T-cell (primary cell): ENCODE measurements around the gene ARID4B. TPM values are rescaled to one million over a fixed set of nuclear protein-coding genes. Genes with fewer than 3 reads are reported as not detected.
"Not testable (repeated sequence)": the region's sequence is repeated elsewhere in the genome, so short reads cannot be mapped to it uniquely, and the experiment has no call there.

Source experiments
- ATAC-seq, 4 experiments: fragments of 200-7000 bp in 3 of 4; fragments of 150-1000 bp in 1 of 4; cut with Tn5 transposase; replicated peaks in 1 of 4; 1 replicate in 3 of 4; 2 replicates in 1 of 4; pipeline ENCODE4 v1.10.0; 2021; ENCODE audit warnings: moderate library complexity in 3 of 4, mild to moderate bottlenecking in 2 of 4, moderate number of reproducible peaks in 1 of 4
- CTCF ChIA-PET, 2 donors: fragments of 300-600 bp; sonication (Branson Sonifier 250); formaldehyde crosslinking; loops; one replicate each; lab custom pipeline; 2022; ENCODE audit warnings: antibody characterized with exemption in 2 of 2; lab: Charles Lee
- POLR2A ChIA-PET, 2 donors: fragments of 300-600 bp; sonication (Branson Sonifier 250); formaldehyde crosslinking; loops; one replicate each; lab custom pipeline; 2022; ENCODE audit warnings: antibody characterized with exemption in 2 of 2; lab: Charles Lee
- DNase-seq, 35 experiments: peaks; one replicate each; pipeline versions ENCODE4 v3.0.0 to v3.0.0-alpha.2; 2013 to 2023
- H3K27ac ChIP-seq: one replicate; pipeline ENCODE4 v1.5.1; 2013; ENCODE audit warnings: low read length
- H3K27me3 ChIP-seq, 2 experiments: replicated peaks in 1 of 2; 1 replicate in 1 of 2; 2 replicates in 1 of 2; pipeline versions ENCODE4 v1.6.1 to v1.7.0; 2013; ENCODE audit warnings: low read length in 1 of 2, mixed read lengths in 1 of 2; ENCODE audit not compliant: control insufficient read depth in 2 of 2, insufficient read depth in 2 of 2; ENCODE audit errors: extremely low read depth in 1 of 2
- H3K36me3 ChIP-seq, 2 donors: 1 replicate in 1 of 2; 2 replicates in 1 of 2; pipeline versions ENCODE4 v1.6.1 to v1.7.0; 2013; ENCODE audit warnings: low read length in 1 of 2; ENCODE audit not compliant: control insufficient read depth in 2 of 2, insufficient read depth in 1 of 2; ENCODE audit errors: extremely low read depth in 1 of 2
- H3K4me1 ChIP-seq, 2 experiments: 1 replicate in 1 of 2; 2 replicates in 1 of 2; pipeline versions ENCODE4 v1.6.1 to v1.7.0; 2013; ENCODE audit warnings: low read length in 2 of 2, mixed read lengths in 1 of 2; ENCODE audit not compliant: insufficient read depth in 2 of 2, control insufficient read depth in 1 of 2; ENCODE audit errors: extremely low read depth in 1 of 2
- H3K4me3 ChIP-seq, 2 donors: 1 replicate in 1 of 2; 2 replicates in 1 of 2; pipeline versions ENCODE4 v1.5.1 to v1.7.0; 2013; ENCODE audit warnings: mild to moderate bottlenecking in 2 of 2, low read length in 1 of 2, moderate library complexity in 1 of 2; ENCODE audit not compliant: control insufficient read depth in 1 of 2; ENCODE audit errors: extremely low read depth in 1 of 2
- H3K9me3 ChIP-seq: 2 replicates; pipeline ENCODE4 v1.7.0; 2013
- H3K27ac Mint-ChIP-seq, 2 donors: one replicate each; pipeline ENCODE4 v1.8.0; 2020 to 2021; ENCODE audit warnings: mild to moderate bottlenecking in 2 of 2, mixed read lengths in 2 of 2
- H3K27me3 Mint-ChIP-seq, 2 donors: one replicate each; pipeline ENCODE4 v1.8.0; 2021 to 2022; ENCODE audit warnings: mixed read lengths in 2 of 2
- H3K36me3 Mint-ChIP-seq: one replicate; pipeline ENCODE4 v1.8.0; 2021; ENCODE audit warnings: mixed read lengths
- H3K4me1 Mint-ChIP-seq, 3 donors: one replicate each; pipeline ENCODE4 v1.8.0; 2020 to 2022; ENCODE audit warnings: mixed read lengths in 3 of 3, mild to moderate bottlenecking in 1 of 3
- H3K4me3 Mint-ChIP-seq, 3 donors: one replicate each; pipeline ENCODE4 v1.8.0; 2020 to 2022; ENCODE audit warnings: mild to moderate bottlenecking in 3 of 3, mixed read lengths in 3 of 3, moderate library complexity in 3 of 3
- H3K9me3 Mint-ChIP-seq, 3 donors: one replicate each; pipeline ENCODE4 v1.8.0; 2020 to 2022; ENCODE audit warnings: mixed read lengths in 3 of 3
- WGBS: methylation state at CpG from one replicate; pipeline ENCODE4 v1.1.5; 2013; ENCODE audit warnings: missing lambda C conversion rate; ENCODE audit not compliant: insufficient coverage; 5-methylcytosine and 5-hydroxymethylcytosine counted together
- total RNA-seq, 35 experiments: library from RNA in 6 of 35; stranded (reverse) in 6 of 35; fragments of 120-200 nt in 1 of 35; gene quantifications; one replicate each; pipeline versions ENCODE4 v1.2.1 to v1.2.4 and lab custom pipeline; 2013 to 2026

ARID4B gene
- total RNA-seq, 5 donors from 2014 or later (not counting 1 experiment from before 2014, with no cell fraction given), result 70.4 to 151 (median 79.1) TPM

GRCh38 chr1:235259133-235259778, 68.7 kb downstream of the ARID4B start:
- peak; percentile 50 to 76 (median 66) for ATAC-seq
- Histone ChIP-seq H3K9me3 (no peaks in the 10 kb centered on the region), H3K4me1 (peaks cover 18 to 21% of the 10 kb centered on the region in 2 experiments), H3K27ac (peak overlapping the region; percentile 8), H3K27me3 (no peaks in the 10 kb centered on the region), H3K36me3 (peaks cover 0 to 7% of the 10 kb centered on the region in 2 donors), H3K4me3 (no peak overlapping the region)
- DNase-seq, result peak in 1 of 35 experiments; percentile 30
- H3K27me3 Mint-ChIP-seq, result no peaks in the 10 kb centered on the region
- H3K36me3 Mint-ChIP-seq, result peaks cover 11% of the 10 kb centered on the region
- peak overlapping the region in 1 of 3 donors; percentile 60 for H3K4me3 Mint-ChIP-seq
- CTCF ChIA-PET, result interaction anchor here (0.8 to 1.7 kb wide), 14 partner anchors 9 to 158 kb away, joined by 3 to 13 read pairs (median 4); no protein-coding TSS in a partner anchor
- H3K27ac Mint-ChIP-seq, result peak overlapping the region; percentile 82 to 83
- H3K9me3 Mint-ChIP-seq, result no peaks in the 10 kb centered on the region
- WGBS, result no CpG with 5 or more reads among the region's 1 CpG
- POLR2A ChIA-PET, result interaction anchor here (0.5 to 1.0 kb wide), 10 partner anchors 8 to 138 kb away, joined by 3 to 7 read pairs (median 4); no protein-coding TSS in a partner anchor
- peaks cover 61 to 76% (median 74%) of the 10 kb centered on the region in 3 donors for H3K4me1 Mint-ChIP-seq

DNA sequence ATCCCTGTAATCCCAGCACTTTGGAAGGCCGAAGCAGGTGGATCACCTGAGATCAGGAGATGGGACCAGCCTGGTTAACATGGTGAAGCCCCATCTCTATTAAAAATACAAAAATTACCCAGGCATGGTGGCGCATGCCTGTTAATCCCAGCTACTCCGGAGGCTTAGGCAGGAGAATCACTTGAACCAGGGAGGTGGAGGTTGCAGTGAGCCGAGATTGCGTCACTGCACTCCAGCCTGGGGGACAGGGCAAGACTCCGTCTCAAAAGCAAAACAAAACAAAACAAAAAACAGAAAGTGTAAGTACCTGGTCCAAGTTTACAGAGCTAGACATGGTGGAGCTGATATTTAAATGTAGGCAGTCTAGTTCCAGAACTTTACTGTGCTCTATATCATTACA, 69.9 kb downstream of the ARID4B start:
- not testable (repeated sequence) for DNase-seq, H3K9me3 Mint-ChIP-seq, H3K27me3 Mint-ChIP-seq, H3K4me3 Mint-ChIP-seq, H3K9me3 ChIP-seq, H3K4me3 ChIP-seq, ATAC-seq, H3K27ac ChIP-seq, H3K36me3 ChIP-seq, H3K27me3 ChIP-seq
- peaks cover 18 to 19% of the 10 kb centered on the region in 2 experiments for H3K4me1 ChIP-seq
- Mint-ChIP-seq H3K36me3 (peaks cover 11% of the 10 kb centered on the region), H3K4me1 (peaks cover 64 to 77% (median 71%) of the 10 kb centered on the region in 3 donors), H3K27ac (peak overlapping the region; percentile 61 to 83)
- ChIA-PET CTCF (interaction anchor here (0.6 to 1.7 kb wide), 11 partner anchors 11 to 639 kb away, joined by 3 to 13 read pairs (median 5); no protein-coding TSS in a partner anchor), POLR2A (interaction anchor here in 1 of 2 donors (1.0 kb wide), 1 partner anchor 49 kb away, joined by 3 read pairs; no protein-coding TSS in a partner anchor)
- WGBS, result 94% methylated on average over 3 of the region's 6 CpGs

GRCh38 chr1:235254721-235255120, 73.3 kb downstream of the ARID4B start:
- no CpG with 5 or more reads among the region's 1 CpG for WGBS
- ChIA-PET CTCF (interaction anchor here in 1 of 2 donors (0.6 to 1.6 kb wide), 3 partner anchors 38 to 161 kb away, joined by 3 to 12 read pairs (median 9); no protein-coding TSS in a partner anchor), POLR2A (interaction anchor here in 1 of 2 donors (0.7 kb wide), 1 partner anchor 122 kb away, joined by 3 read pairs; no protein-coding TSS in a partner anchor)
- no peak overlapping the region for H3K4me3 ChIP-seq
- Mint-ChIP-seq H3K9me3 (no peaks in the 10 kb centered on the region), H3K27ac (peak overlapping the region; percentile 58 to 68), H3K36me3 (peaks cover 15% of the 10 kb centered on the region), H3K27me3 (no peaks in the 10 kb centered on the region), H3K4me1 (peaks cover 46 to 57% (median 48%) of the 10 kb centered on the region in 3 donors), H3K4me3 (no peak overlapping the region)
- H3K27me3 ChIP-seq, result no peaks in the 10 kb centered on the region
- peaks cover 0 to 25% of the 10 kb centered on the region in 2 donors for H3K36me3 ChIP-seq
- DNase-seq, result no peak
- peaks cover 10 to 11% of the 10 kb centered on the region in 2 experiments for H3K4me1 ChIP-seq
- ATAC-seq, result no peak
- H3K9me3 ChIP-seq, result no peaks in the 10 kb centered on the region
- H3K27ac ChIP-seq, result no peak overlapping the region

- WGBS, result no CpG with 5 or more reads among the region's 2 CpGs
- peaks cover 14% of the 10 kb centered on the region for H3K36me3 Mint-ChIP-seq
Measured at GRCh38 chr1:235253219-235253962, 74.6 kb downstream of the ARID4B start.

GRCh38 chr1:235250430-235250829, 77.5 kb downstream of the ARID4B start:
- H3K36me3 Mint-ChIP-seq, result peaks cover 19% of the 10 kb centered on the region
- POLR2A ChIA-PET, result interaction anchor here (0.6 kb wide), 6 partner anchors 8 to 142 kb away, joined by 3 to 4 read pairs (median 4); partner anchors contain the start of gene GGPS1 (in 1 of the 2)
- no peak overlapping the region for H3K27ac Mint-ChIP-seq

More at GRCh38 chr1:235253219-235253962, 74.6 kb downstream of the ARID4B start:
- ATAC-seq (peak; percentile 89 to 96 (median 95)), DNase-seq (peak; percentile 28 to 82 (median 56))
- no peak overlapping the region for H3K4me3 Mint-ChIP-seq
- POLR2A ChIA-PET, result interaction anchor here in 1 of 2 donors (0.5 kb wide), 1 partner anchor 78 kb away, joined by 4 read pairs; no protein-coding TSS in a partner anchor
- Histone ChIP-seq H3K4me3 (no peak overlapping the region), H3K36me3 (peaks cover 0 to 31% of the 10 kb centered on the region in 2 donors), H3K27ac (no peak overlapping the region), H3K4me1 (peaks cover 0 to 4% of the 10 kb centered on the region in 2 experiments), H3K9me3 (no peaks in the 10 kb centered on the region), H3K27me3 (no peaks in the 10 kb centered on the region)
- CTCF ChIA-PET, result interaction anchor here (0.5 to 2.7 kb wide), 14 partner anchors 8 to 535 kb away, joined by 3 to 26 read pairs (median 3); partner anchors contain the start of gene GGPS1 (in 1 of the 2)
- no peaks in the 10 kb centered on the region for H3K27me3 Mint-ChIP-seq
- H3K4me1 Mint-ChIP-seq, result peaks cover 35 to 44% (median 36%) of the 10 kb centered on the region in 3 donors
- no peaks in the 10 kb centered on the region for H3K9me3 Mint-ChIP-seq
- peak overlapping the region; percentile 28 to 52 for H3K27ac Mint-ChIP-seq

More at GRCh38 chr1:235250430-235250829, 77.5 kb downstream of the ARID4B start:
- H3K4me1 Mint-ChIP-seq, result peaks cover 37 to 43% (median 39%) of the 10 kb centered on the region in 3 donors
- Histone ChIP-seq H3K4me1 (peaks cover 5 to 11% of the 10 kb centered on the region in 2 experiments), H3K27ac (no peak overlapping the region), H3K27me3 (no peaks in the 10 kb centered on the region), H3K36me3 (peaks cover 6 to 32% of the 10 kb centered on the region in 2 donors), H3K9me3 (no peaks in the 10 kb centered on the region), H3K4me3 (no peak overlapping the region)
- CTCF ChIA-PET, result interaction anchor here in 1 of 2 donors (0.6 to 1.5 kb wide), 5 partner anchors 165 to 235 kb away, joined by 3 to 4 read pairs (median 3); no protein-coding TSS in a partner anchor
- H3K27me3 Mint-ChIP-seq, result no peaks in the 10 kb centered on the region
- H3K9me3 Mint-ChIP-seq, result no peaks in the 10 kb centered on the region
- WGBS, result no CpG with 5 or more reads among the region's 3 CpGs
- DNase-seq (no peak), ATAC-seq (no peak)
- no peak overlapping the region for H3K4me3 Mint-ChIP-seq
